ENCODE results near the gene STX18.

GRCh38 chr4:4474476-4474875, 67.4 kb downstream of the STX18 start:
- no peak for TF ChIP-seq CTCF (IDR thresholded peaks at IDR 0.05)
- TF ChIP-seq POLR2A (IDR thresholded peaks at IDR 0.05), result no peak

Measured in right lobe of liver (tissue), 4 donors.